Activated CD4-positive, alpha-beta T cell treated with anti-CD3 and anti-CD28 coated beads, Interleukin-2, amount 50 U/mL, for 4 hours (primary cell): ENCODE results near the gene ELL2.
A peak's percentile ranks its signal among the peaks of the same experiment; 100 is the strongest.
"Not testable (repeated sequence)": the region's sequence is repeated elsewhere in the genome, so short reads cannot be mapped to it uniquely, and the experiment has no call there.

Experiments used
- DNase-seq, 2 experiments: peaks; one replicate each; pipeline ENCODE4 v3.0.0-alpha.2; 2020

Gene ELL2

GRCh38 chr5:95906398-95906797 is 55.3 kb downstream of the ELL2 start:
- DNase-seq: not testable (repeated sequence)

GRCh38 chr5:95904827-95905226 is 56.8 kb downstream of the ELL2 start:
- DNase-seq: no peak

GRCh38 chr5:95903838-95904237 is 57.8 kb downstream of the ELL2 start:
- no peak for DNase-seq

GRCh38 chr5:95901676-95902627 is 59.7 kb downstream of the ELL2 start:
- DNase-seq: no peak

GRCh38 chr5:95900383-95900958 is 61.2 kb downstream of the ELL2 start:
- no peak for DNase-seq

DNA sequence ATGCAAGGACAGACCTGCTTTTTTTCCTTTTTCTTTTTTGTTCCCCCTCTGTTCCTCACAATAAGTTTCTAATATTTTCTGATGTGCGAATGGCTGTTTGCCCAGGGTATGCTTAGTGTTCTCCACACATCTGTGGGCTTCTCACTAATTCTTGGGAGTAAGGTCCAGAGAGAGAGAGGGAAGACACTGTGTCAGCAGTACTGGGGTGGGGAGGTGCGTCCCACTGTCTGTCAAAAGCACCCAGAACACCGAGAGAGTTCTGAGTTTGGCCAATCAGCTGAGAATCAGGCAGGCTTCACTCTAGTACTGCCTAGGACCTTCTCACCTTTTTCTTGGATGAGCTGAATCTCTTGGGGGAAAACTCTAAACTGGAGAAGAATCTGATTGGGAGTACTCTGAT is 61.8 kb downstream of the ELL2 start:
- DNase-seq: no peak

GRCh38 chr5:95899006-95899405 is 62.6 kb downstream of the ELL2 start:
- DNase-seq: no peak

- DNase-seq: no peak
These were observed 65.9 kb downstream of the ELL2 start for GRCh38 chr5:95895771-95896170.

DNA sequence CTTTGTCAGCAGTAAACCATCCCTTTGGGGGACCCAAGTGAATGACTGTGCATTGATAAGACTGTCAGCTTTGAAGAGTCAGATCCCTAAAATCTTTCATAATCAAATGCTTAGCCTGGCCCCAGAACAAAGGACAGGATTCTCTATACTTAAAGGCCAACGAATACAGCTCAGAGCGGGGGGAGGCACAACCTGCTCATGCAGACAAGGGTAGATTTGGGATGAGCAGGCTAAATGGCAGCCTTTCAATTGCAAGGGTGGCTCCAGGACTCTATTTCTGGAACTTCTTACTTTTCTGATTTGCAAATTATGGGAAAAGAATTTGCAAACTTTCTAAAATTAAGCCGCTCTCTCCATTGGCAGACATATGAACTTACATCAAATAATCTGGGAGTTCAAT is 66.4 kb downstream of the ELL2 start:
- no peak for DNase-seq

GRCh38 chr5:95892784-95893354 is 68.8 kb downstream of the ELL2 start:
- DNase-seq: peak; percentile 19 to 20

DNA sequence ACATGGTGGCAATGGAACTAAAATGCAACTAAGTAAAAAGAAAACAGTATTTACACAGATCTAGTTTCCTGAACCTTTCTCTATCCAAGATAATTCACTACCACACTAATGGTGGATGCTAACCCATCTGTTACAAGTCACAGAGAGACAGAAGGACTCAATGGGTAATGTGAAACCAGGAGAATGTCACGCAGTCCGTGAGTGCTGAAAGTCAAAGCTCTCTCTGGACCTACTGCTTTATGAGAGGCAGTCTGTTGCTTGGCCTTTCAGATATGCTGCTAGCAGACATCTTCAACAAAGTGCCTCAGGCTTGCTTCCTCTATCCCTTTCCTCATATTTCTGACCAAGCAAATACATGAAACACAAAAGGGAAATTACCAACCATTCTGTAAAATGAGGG is 70.2 kb downstream of the ELL2 start:
- DNase-seq: no peak

DNA sequence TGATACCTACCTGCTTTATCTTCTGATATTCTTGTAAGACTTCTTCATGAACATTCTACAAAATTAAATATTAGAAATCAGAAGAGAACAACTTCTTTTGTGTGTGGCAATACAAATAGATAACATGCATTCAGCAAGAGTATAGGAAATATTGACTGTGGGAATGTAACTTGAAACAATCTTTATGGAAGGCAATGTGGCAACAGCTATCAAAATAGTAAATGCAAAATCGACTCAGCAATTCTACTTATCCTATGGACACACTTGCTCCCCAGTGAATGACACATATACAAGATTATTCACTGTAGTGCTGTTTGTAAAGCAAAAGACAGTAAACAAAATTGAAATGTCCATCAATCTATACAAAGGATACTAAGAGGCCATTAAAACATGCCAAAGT is 72.6 kb downstream of the ELL2 start:
- DNase-seq: no peak

DNA sequence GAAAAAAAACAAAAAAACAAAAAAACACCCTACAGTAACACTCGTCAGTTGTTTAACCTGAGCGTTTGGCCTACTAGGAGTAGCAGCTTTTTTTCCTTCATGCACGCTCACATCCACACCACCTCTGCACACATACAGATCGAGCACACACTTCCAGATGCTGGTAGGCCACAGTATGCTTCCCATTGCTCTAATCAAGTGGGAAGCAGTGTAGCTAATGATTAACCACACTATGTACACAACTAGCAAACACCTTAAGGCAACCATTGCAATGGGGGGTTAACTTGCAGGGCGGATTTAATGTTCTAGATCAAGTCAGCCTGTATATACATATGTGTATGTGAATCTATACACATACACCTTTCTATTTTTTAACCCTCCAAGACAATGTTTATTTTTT is 73.7 kb downstream of the ELL2 start:
- no peak for DNase-seq

DNA sequence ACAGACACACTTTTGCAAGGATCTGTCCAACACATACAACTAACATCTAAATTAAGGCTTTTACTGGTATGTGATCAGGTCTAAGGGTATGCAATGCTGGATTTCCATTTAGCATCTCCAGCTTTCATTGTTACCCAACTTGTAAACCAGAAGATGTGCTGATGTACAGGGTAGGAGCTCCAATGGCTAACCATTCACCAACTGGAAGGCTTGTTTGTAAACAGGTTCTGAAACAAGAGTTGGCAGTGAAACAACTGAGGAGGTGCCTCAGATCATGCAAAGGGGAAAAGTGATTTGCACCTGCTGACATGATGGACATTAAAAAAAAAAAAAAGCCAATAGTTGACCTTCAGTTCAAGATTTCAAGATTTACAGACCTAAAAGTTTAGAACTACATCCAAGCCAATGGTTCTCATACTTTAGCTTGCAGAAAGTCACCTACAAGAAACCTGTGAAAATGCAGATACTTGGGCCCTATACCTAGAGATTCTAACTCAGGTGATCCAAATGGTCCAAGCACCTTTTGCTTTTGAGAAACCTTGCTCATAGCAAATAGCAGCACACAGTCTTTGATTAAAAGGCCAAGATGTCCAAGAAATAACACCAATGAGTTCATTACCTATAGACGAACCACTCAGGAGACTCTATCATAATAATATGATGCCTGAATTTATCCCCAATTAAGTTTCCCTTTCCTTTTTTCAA is 75.2 kb downstream of the ELL2 start:
- DNase-seq: no peak

GRCh38 chr5:95884511-95884910 is 77.1 kb downstream of the ELL2 start:
- no peak for DNase-seq

- no peak for DNase-seq
These were observed 77.7 kb downstream of the ELL2 start for GRCh38 chr5:95884017-95884325.

- DNase-seq: no peak
These were observed 78.2 kb downstream of the ELL2 start for GRCh38 chr5:95883185-95884016.

DNA sequence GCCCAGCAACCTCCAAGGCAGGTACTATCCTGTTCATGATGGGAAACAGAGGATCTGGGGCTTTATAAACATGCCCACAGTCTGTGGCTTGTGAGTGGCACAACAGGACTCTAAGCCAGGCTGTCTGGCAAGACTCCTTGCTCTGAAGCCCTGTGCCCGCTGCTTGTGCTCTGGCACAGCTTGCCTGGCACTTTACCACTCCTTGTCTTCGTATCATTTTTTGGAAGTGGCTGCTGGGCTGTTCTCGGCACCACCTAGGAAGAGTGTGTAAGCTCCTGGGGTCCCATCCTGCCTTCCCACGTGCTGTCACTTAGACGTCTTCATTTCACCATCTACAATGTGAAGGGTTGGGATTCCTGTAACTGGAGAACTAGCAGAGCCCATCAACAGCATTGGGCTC is 79.8 kb downstream of the ELL2 start:
- no peak for DNase-seq

DNA sequence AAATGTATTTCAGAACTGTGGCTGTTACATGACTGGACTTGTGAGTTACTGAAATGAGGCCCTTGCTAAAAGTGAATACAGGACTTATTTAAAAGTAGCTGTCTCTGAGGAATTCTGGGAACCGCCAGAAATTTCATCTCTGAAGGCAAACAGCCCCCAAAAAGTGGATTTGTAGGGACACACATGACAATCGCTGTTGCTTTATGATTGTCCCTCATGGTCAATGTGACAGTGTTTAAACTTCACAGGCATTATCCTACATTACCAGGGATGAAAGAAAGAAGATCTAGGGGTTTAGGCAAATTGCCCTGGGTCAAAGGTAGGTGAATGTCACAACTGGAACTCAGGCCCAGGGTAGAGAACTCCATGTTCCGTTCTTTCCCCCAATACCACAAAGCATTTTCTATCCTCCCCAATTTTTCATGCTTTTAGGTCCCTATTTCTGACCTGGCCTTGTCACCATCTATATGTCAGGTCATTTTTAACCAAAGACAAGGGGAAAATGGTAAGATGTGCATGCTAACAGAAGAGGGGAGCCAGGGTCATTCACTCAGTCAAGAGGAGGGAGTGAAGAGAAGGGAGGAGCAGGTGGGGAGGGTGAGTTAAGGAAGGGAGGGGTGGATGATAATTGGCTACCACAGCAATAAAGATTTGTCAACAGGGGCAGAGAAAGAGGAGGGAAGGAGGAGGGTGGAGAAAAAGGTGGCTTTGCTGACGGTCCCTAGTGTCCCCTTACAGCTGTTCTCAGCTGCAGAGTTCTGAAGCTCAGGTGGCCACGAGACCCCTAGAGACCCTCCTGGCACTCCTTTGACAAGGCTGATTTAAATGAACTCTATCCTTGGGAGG is 81.3 kb downstream of the ELL2 start:
- DNase-seq: no peak

DNA sequence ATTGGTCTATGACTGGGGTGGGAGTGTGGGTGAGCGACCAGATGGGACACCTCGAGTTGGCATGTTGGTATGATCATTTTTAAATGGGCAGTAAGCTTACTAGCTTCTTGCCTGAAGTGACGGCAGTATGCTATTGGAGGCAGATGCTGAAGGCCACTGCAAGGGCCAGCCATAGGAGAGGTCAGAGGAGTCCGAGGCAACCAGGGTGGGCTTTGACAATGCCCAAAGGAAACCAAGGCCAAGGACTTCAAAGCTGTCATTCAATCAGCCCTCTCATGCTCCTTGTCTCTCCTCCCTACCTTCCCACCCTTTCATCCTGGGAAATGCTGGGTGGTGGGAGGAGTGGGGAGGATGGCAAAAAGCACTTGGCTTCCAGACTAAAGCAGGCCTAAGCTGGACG is 82.0 kb downstream of the ELL2 start:
- DNase-seq: no peak

DNA sequence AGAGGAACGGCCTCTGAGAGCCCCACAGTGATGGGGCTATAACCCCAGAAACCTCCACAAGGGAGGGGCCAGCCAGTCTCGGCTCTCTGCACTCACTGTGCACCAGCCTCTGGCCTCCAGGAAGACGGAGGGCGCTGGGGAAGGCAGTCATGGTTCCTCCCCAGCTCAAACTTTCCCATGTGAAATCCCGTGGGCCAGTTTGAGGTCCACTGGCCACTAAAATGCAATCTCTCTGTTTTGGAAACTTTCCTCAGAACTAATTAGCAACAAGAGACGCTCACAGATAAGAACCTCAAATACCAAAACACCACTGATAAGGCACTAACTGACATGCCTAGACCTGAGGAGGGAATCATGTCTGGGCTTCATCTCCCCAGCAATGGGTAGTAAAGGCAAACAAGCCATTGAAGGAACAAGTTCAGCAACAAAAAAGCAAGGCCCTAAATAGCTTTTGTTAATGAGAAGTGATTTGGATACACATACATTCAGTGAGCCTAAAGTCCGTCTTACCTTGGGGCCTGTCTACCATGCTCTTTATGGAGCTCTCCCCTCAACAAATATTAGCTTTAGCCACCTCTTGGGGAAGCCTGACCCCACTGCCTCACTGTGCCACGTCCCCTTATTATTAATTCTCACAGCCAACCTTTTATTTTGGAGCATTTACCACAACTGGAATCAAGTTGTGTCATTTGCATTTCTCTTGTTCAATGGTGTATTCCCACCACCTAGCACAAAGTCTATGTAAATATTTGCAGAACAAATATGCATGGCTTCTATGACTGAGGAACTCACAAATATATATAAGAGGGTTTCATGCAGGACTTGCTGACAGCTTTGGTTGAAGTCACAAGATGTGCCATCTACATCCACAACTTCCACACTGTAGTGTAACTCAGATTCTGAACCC is 83.0 kb downstream of the ELL2 start:
- no peak for DNase-seq
